ENCODE results near the gene NT5DC1.

Gene NT5DC1

DNA sequence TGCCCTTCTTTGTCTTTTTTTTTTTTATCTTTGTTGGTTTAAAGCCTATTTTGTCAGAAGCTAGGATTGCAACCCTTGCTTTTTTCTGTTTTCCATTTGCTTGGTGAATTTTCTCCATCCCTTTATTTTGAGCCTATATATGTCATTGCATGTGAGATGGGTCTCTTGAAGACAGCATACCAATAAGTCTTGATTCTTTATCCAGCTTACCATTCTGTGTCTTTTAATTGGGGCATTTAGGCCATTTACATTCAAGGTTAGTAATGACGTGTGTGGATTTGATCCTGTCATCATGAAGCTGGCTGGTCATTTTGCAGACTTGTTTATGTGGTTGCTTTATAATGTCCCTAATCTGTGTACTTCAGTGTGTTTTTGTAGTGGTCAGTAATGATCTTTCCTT, 162.7 kb downstream of the NT5DC1 start:
- H2AFZ ChIP-seq: no peak overlapping the region
- H3K4me2 ChIP-seq (ENCODE audit: low read length): no peak overlapping the region
- H3K9me3 ChIP-seq (ENCODE audit: control insufficient read depth, low read length): no peaks in the 10 kb centered on the region
- H3K4me3 ChIP-seq (ENCODE audit: low read depth, low read length): no peak overlapping the region
- no peak overlapping the region for H3K27ac ChIP-seq
- H3K9ac ChIP-seq: no peak overlapping the region
- H3K4me1 ChIP-seq: no peaks in the 10 kb centered on the region
- H3K27me3 ChIP-seq (ENCODE audit: control insufficient read depth, insufficient read depth, low read length): no peaks in the 10 kb centered on the region
- peaks cover 24% of the 10 kb centered on the region for H3K79me2 ChIP-seq
- TF ChIP-seq, protein P1, sequence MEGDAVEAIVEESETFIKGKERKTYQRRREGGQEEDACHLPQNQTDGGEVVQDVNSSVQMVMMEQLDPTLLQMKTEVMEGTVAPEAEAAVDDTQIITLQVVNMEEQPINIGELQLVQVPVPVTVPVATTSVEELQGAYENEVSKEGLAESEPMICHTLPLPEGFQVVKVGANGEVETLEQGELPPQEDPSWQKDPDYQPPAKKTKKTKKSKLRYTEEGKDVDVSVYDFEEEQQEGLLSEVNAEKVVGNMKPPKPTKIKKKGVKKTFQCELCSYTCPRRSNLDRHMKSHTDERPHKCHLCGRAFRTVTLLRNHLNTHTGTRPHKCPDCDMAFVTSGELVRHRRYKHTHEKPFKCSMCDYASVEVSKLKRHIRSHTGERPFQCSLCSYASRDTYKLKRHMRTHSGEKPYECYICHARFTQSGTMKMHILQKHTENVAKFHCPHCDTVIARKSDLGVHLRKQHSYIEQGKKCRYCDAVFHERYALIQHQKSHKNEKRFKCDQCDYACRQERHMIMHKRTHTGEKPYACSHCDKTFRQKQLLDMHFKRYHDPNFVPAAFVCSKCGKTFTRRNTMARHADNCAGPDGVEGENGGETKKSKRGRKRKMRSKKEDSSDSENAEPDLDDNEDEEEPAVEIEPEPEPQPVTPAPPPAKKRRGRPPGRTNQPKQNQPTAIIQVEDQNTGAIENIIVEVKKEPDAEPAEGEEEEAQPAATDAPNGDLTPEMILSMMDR (IDR thresholded peaks at IDR 0.05): no peak
- H3K36me3 ChIP-seq (ENCODE audit: control insufficient read depth, insufficient read depth, low read length): no peaks in the 10 kb centered on the region

DNA sequence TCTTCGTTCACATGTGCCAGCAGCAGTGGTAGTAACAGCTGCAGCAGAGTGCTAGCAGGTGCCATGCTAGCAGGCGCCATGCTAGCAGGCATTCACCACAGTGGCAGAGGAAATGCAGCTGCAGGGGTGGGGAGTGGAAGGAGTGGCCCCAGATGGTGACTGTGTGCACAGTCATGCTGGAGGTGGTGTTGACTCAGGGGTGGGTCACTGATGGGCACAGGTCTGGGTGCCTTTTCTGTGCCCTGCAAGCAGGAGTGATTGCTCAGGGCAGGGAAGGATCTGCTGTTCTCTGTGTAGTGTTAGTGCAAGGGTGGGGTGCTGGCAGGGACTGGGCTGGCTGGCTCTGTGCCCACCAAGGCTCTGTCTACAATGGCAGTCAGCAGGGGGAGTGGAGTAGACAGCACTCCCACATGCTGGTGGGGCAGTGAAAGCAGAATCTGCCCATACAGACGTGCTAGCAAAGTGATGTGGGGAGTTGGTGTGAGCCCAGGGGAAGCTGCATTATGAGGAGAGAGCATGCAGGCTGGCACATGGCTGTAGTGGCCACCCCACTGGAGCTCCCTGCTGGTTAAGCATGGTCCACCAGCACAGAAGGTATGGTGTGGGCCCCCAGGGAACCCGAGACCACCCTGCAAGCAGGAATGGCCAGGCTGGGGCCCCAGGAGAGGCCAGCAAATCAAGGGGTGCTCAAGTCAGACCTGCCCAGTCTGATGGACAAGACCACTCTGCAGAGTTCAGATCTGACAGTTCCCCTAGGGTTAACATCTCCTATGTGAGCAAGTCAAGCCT, 164.6 kb downstream of the NT5DC1 start:
- H3K4me1 ChIP-seq: no peaks in the 10 kb centered on the region
- no peak overlapping the region for H3K4me3 ChIP-seq (ENCODE audit: low read depth, low read length)
- no peaks in the 10 kb centered on the region for H3K36me3 ChIP-seq (ENCODE audit: control insufficient read depth, insufficient read depth, low read length)
- H3K4me2 ChIP-seq (ENCODE audit: low read length): no peak overlapping the region
- TF ChIP-seq, protein P1 (IDR thresholded peaks at IDR 0.05): no peak
- H3K9ac ChIP-seq: no peak overlapping the region
- no peak overlapping the region for H2AFZ ChIP-seq
- H3K79me2 ChIP-seq: peaks cover 22% of the 10 kb centered on the region
- H3K9me3 ChIP-seq (ENCODE audit: control insufficient read depth, low read length): no peaks in the 10 kb centered on the region
- H3K27me3 ChIP-seq (ENCODE audit: control insufficient read depth, insufficient read depth, low read length): no peaks in the 10 kb centered on the region
- no peak overlapping the region for H3K27ac ChIP-seq

DNA sequence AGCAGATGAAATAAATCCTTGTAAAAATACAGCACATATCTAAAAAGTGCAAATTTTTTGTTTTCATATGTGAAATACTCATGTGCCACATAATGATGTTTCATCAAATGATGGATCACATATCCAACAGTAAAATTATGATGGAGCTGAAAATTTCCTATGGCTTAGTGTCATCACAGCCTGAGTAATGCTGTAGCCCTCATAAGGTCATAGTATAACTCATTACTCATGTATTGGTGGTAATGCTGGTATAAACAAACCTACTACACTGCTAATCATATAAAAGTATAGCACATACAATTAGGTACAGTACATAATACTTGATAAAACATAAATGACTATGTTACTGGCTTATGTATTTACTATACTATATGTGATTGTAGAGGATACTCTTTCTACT, 166.2 kb downstream of the NT5DC1 start:
- H3K9me3 ChIP-seq (ENCODE audit: control insufficient read depth, low read length): no peaks in the 10 kb centered on the region
- H3K4me2 ChIP-seq (ENCODE audit: low read length): no peak overlapping the region
- TF ChIP-seq, protein P1 (IDR thresholded peaks at IDR 0.05): no peak
- H3K4me1 ChIP-seq: no peaks in the 10 kb centered on the region
- no peak overlapping the region for H3K27ac ChIP-seq
- H2AFZ ChIP-seq: no peak overlapping the region
- peaks cover 9% of the 10 kb centered on the region for H3K79me2 ChIP-seq
- H3K9ac ChIP-seq: no peak overlapping the region
- no peaks in the 10 kb centered on the region for H3K27me3 ChIP-seq (ENCODE audit: control insufficient read depth, insufficient read depth, low read length)
- H3K36me3 ChIP-seq (ENCODE audit: control insufficient read depth, insufficient read depth, low read length): no peaks in the 10 kb centered on the region
- H3K4me3 ChIP-seq (ENCODE audit: low read depth, low read length): no peak overlapping the region

DNA sequence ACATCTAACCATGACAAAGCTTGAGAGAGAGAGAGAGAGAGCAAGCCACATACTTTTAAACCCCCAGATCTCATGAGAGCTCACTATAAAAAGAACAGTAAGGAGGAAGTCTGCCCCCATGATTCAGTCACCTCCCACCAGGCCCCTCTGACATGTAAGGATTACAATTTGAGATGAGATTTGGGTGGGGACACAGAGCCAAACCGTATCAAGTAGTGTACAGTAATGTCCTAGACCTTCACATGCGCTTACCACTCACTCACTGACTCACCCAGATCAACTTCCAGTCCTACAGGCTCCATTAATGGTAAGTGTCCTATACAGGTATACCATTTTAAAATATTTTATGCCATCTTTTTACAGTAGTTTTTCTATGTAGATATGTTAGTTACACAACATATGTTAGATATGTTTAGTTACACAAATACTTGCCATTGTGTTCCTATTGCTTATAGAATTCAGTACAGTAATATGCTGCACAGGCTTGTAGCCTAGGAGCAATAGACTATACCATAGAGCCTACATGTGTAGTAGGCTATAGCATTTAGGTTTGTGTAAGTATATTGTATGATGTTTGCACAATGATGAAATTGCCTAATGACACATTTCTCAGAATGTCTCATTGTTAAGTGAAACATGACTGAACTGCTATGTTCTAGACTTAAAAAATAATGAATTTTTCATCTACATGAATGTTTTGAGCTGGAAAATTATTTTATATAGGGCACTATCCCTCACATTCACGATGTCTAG, 167.4 kb downstream of the NT5DC1 start:
- Histone ChIP-seq H3K9ac (no peak overlapping the region), H3K4me1 (no peaks in the 10 kb centered on the region), H3K4me2 (ENCODE audit: low read length) (no peak overlapping the region), H3K27ac (no peak overlapping the region), H3K27me3 (ENCODE audit: control insufficient read depth, insufficient read depth, low read length) (no peaks in the 10 kb centered on the region), H3K9me3 (ENCODE audit: control insufficient read depth, low read length) (no peaks in the 10 kb centered on the region), H3K4me3 (ENCODE audit: low read depth, low read length) (no peak overlapping the region), H2AFZ (no peak overlapping the region), H3K36me3 (ENCODE audit: control insufficient read depth, insufficient read depth, low read length) (no peaks in the 10 kb centered on the region), H3K79me2 (peaks cover 5% of the 10 kb centered on the region)
- TF ChIP-seq, protein P1 (IDR thresholded peaks at IDR 0.05): no peak

Data from parathyroid adenoma (tissue), 2 donors.